ENCODE data around the gene METTL16.

DNA sequence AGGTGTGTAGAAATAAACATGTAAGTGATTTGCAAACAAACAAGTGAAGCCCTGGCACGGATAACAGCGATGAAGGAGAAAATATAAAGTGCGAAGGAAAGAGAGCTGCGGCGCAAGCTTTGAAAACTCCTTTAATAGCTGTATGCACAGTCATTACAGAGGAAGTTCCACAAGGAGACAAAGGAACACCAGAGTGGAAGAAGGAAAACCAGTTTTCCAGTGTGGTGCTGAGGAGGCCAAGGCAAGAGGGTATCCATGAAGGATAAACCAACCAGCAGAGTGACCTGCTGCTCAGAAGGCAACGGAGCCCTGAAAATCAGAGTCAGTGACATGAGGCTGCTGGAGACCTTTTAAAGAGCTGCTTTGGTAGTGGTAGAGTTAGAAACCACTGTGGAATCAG, 24.4 kb downstream of the METTL16 start:
- TF ChIP-seq, protein P1, sequence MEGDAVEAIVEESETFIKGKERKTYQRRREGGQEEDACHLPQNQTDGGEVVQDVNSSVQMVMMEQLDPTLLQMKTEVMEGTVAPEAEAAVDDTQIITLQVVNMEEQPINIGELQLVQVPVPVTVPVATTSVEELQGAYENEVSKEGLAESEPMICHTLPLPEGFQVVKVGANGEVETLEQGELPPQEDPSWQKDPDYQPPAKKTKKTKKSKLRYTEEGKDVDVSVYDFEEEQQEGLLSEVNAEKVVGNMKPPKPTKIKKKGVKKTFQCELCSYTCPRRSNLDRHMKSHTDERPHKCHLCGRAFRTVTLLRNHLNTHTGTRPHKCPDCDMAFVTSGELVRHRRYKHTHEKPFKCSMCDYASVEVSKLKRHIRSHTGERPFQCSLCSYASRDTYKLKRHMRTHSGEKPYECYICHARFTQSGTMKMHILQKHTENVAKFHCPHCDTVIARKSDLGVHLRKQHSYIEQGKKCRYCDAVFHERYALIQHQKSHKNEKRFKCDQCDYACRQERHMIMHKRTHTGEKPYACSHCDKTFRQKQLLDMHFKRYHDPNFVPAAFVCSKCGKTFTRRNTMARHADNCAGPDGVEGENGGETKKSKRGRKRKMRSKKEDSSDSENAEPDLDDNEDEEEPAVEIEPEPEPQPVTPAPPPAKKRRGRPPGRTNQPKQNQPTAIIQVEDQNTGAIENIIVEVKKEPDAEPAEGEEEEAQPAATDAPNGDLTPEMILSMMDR (IDR thresholded peaks at IDR 0.05) = no peak
- no peak for TF ChIP-seq POLR2A (IDR thresholded peaks at IDR 0.05)

All from heart left ventricle (tissue), 13 donors.